ENCODE measurements around the gene ERMP1. TPM values are rescaled to one million over a fixed set of nuclear protein-coding genes. Genes with fewer than 3 reads are reported as not detected.

Gene ERMP1
- total and polyA plus RNA-seq, 2 donors from 2014 or later = 34.4 to 89.6 TPM

- no peaks in the 10 kb centered on the region for H3K9me3 ChIP-seq (ENCODE audit: control insufficient read depth in 2 of 3, insufficient read depth in 1 of 3, low read length in 3 of 3)
- no peak overlapping the region for H3K4me3 ChIP-seq (ENCODE audit: low read length in 3 of 3)
- FAIRE-seq (no peak), DNase-seq (peak in 2 of 5 donors; percentile 7 to 8)
- intact Hi-C loops (cut with DNase I) = no loop called here
- no peaks in the 10 kb centered on the region for H3K27me3 ChIP-seq (ENCODE audit: control insufficient read depth, insufficient read depth, low read length)
- no peak overlapping the region for H3K9ac ChIP-seq (ENCODE audit: low read length in 3 of 3)
- TF ChIP-seq CTCF (IDR thresholded peaks at IDR 0.05; ENCODE audit: borderline replicate concordance, extremely low read depth, insufficient read depth) = no peak
- H3K4me1 ChIP-seq (ENCODE audit: control insufficient read depth in 2 of 3, insufficient read depth in 2 of 3, low read depth in 1 of 3, low read length in 3 of 3) = no peaks in the 10 kb centered on the region
- peaks cover 6 to 44% (median 16%) of the 10 kb centered on the region in 3 donors for H3K36me3 ChIP-seq (ENCODE audit: control insufficient read depth in 2 of 3, insufficient read depth in 3 of 3, low read length in 3 of 3)
- H3K27ac ChIP-seq (ENCODE audit: low read depth in 2 of 2, low read length in 2 of 2) = no peak overlapping the region
Measured at GRCh38 chr9:5764130-5764868, 68.6 kb downstream of the ERMP1 start.

DNA sequence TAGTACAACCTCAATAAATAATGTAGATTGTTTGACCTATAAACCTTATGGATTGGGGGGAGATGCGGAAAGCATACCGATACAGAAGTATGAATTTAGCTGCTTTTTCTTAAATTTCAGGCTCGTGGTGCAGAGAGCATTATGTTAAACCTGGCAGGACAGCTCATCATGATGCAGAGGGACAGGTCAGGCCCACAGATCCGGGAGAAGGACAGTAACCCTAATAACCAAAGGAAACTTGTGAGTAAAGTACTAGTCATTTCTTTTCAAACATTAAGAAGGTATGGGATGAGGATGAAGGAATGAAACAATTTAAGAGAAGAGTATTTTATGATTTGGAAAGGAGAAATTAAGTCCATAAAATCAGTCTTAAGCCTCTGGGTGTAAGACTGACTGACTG lies 70.5 kb downstream of the ERMP1 start:
- Histone ChIP-seq H3K9ac (ENCODE audit: low read length in 3 of 3) (no peak overlapping the region), H3K36me3 (ENCODE audit: control insufficient read depth in 2 of 3, insufficient read depth in 3 of 3, low read length in 3 of 3) (peaks cover 2 to 42% (median 16%) of the 10 kb centered on the region in 3 donors), H3K27me3 (ENCODE audit: control insufficient read depth, insufficient read depth, low read length) (no peaks in the 10 kb centered on the region), H3K9me3 (ENCODE audit: control insufficient read depth in 2 of 3, insufficient read depth in 1 of 3, low read length in 3 of 3) (no peaks in the 10 kb centered on the region), H3K4me1 (ENCODE audit: control insufficient read depth in 2 of 3, insufficient read depth in 2 of 3, low read depth in 1 of 3, low read length in 3 of 3) (no peaks in the 10 kb centered on the region), H3K27ac (ENCODE audit: low read depth in 2 of 2, low read length in 2 of 2) (no peak overlapping the region), H3K4me3 (ENCODE audit: low read length in 3 of 3) (no peak overlapping the region)
- TF ChIP-seq CTCF (IDR thresholded peaks at IDR 0.05; ENCODE audit: borderline replicate concordance, extremely low read depth, insufficient read depth) = no peak
- intact Hi-C loops (cut with DNase I) = no loop called here
- DNase-seq (no peak), FAIRE-seq (no peak)

GRCh38 chr9:5760338-5760737 lies 72.6 kb downstream of the ERMP1 start:
- intact Hi-C loops (cut with DNase I) = no loop called here
- no peak for TF ChIP-seq CTCF (IDR thresholded peaks at IDR 0.05; ENCODE audit: borderline replicate concordance, extremely low read depth, insufficient read depth)
- FAIRE-seq (no peak), DNase-seq (no peak)
- Histone ChIP-seq H3K27me3 (ENCODE audit: control insufficient read depth, insufficient read depth, low read length) (no peaks in the 10 kb centered on the region), H3K4me1 (ENCODE audit: control insufficient read depth in 2 of 3, insufficient read depth in 2 of 3, low read depth in 1 of 3, low read length in 3 of 3) (no peaks in the 10 kb centered on the region), H3K9me3 (ENCODE audit: control insufficient read depth in 2 of 3, insufficient read depth in 1 of 3, low read length in 3 of 3) (no peaks in the 10 kb centered on the region), H3K36me3 (ENCODE audit: control insufficient read depth in 2 of 3, insufficient read depth in 3 of 3, low read length in 3 of 3) (peaks cover 3 to 39% (median 16%) of the 10 kb centered on the region in 3 donors), H3K27ac (ENCODE audit: low read depth in 2 of 2, low read length in 2 of 2) (no peak overlapping the region), H3K9ac (ENCODE audit: low read length in 3 of 3) (no peak overlapping the region), H3K4me3 (ENCODE audit: low read length in 3 of 3) (no peak overlapping the region)

Measured in kidney (tissue), 14 donors.